Fibroblast of lung (primary cell): ENCODE results near the gene BRME1. TPM values are rescaled to one million over a fixed set of nuclear protein-coding genes. Genes with fewer than 3 reads are reported as not detected.

ENCODE experiments used
- DNase-seq, 2 donors: peaks; one replicate each; pipeline versions ENCODE4 v3.0.0 to v3.0.0-alpha.2; 2010; ENCODE audit warnings: low read depth in 2 of 2
- H2AFZ ChIP-seq: 2 replicates; pipeline ENCODE4 v1.5.1; 2012; ENCODE audit warnings: low read length, control low read depth, inconsistent platforms
- H3K27ac ChIP-seq: 2 replicates; pipeline ENCODE4 v1.5.1; 2011; ENCODE audit warnings: low read length, control low read depth; ENCODE audit not compliant: insufficient read depth
- H3K27me3 ChIP-seq: 2 replicates; pipeline ENCODE4 v1.5.1; 2011; ENCODE audit warnings: mild to moderate bottlenecking, low read length; ENCODE audit not compliant: control insufficient read depth, insufficient read depth
- H3K36me3 ChIP-seq: 2 replicates; pipeline ENCODE4 v1.5.1; 2011; ENCODE audit warnings: low read length; ENCODE audit not compliant: control insufficient read depth, insufficient read depth
- H3K4me1 ChIP-seq: 2 replicates; pipeline ENCODE4 v1.5.1; 2011; ENCODE audit warnings: low read length; ENCODE audit not compliant: control insufficient read depth, insufficient read depth; ENCODE audit errors: extremely low read depth
- H3K4me2 ChIP-seq: 2 replicates; pipeline ENCODE4 v1.5.1; 2011; ENCODE audit warnings: low read length, control low read depth; ENCODE audit not compliant: insufficient read depth; ENCODE audit errors: extremely low read depth
- H3K4me3 ChIP-seq, 4 experiments: fragments of 200-600 bp in 1 of 4; sonication (generic) in 1 of 4; replicated peaks in 1 of 4; 2 replicates each; pipeline ENCODE4 v1.5.1; 2011 to 2016; ENCODE audit warnings: low read length in 4 of 4, low read depth in 3 of 4, mild to moderate bottlenecking in 3 of 4, control low read depth in 2 of 4, inconsistent platforms in 1 of 4, mixed read lengths in 1 of 4; ENCODE audit not compliant: insufficient read depth in 1 of 4; ENCODE audit errors: control extremely low read depth in 1 of 4
- H3K79me2 ChIP-seq: 2 replicates; pipeline ENCODE4 v1.5.1; 2012; ENCODE audit warnings: mild to moderate bottlenecking, low read length, inconsistent platforms; ENCODE audit not compliant: control insufficient read depth, insufficient read depth
- H3K9ac ChIP-seq: 2 replicates; pipeline ENCODE4 v1.5.1; 2011; ENCODE audit warnings: mild to moderate bottlenecking, low read length, control low read depth; ENCODE audit not compliant: insufficient read depth
- H3K9me3 ChIP-seq: 2 replicates; pipeline ENCODE4 v1.5.1; 2012; ENCODE audit warnings: low read depth, low read length; ENCODE audit not compliant: control insufficient read depth, insufficient read depth
- H4K20me1 ChIP-seq: 2 replicates; pipeline ENCODE4 v1.5.1; 2011; ENCODE audit warnings: low read length; ENCODE audit not compliant: control insufficient read depth, insufficient read depth; ENCODE audit errors: extremely low read depth
- EZH2 ChIP-seq: IDR thresholded peaks from 2 replicates; pipeline ENCODE4 v1.5.1; 2012; ENCODE audit warnings: low read length, control low read depth, mild to moderate bottlenecking; ENCODE audit errors: missing control alignments
- polyA plus RNA-seq, 2 donors: library from polyadenylated mRNA; depleted of rRNA in 1 of 2; stranded (reverse) in 1 of 2; unstranded in 1 of 2; fragments of >200 nt; gene quantifications; 2 replicates each; pipeline ENCODE4 v1.2.1, GENCODE V29; 2011 to 2012; ENCODE audit warnings: missing spikeins in 1 of 2
- total RNA-seq: library from RNA; depleted of rRNA; stranded (reverse); fragments of >200 nt; gene quantifications from 2 replicates; pipeline ENCODE4 v1.2.1, GENCODE V29; 2014
- TF ChIP-seq, protein P1 (sequence below), 2 donors: IDR thresholded peaks in 1 of 2; conservative IDR thresholded peaks in 1 of 2; 1 replicate in 1 of 2; 2 replicates in 1 of 2; pipeline ENCODE4 v1.5.1; 2011 to 2012; ENCODE audit warnings: low read length in 2 of 2, control low read depth in 1 of 2, inconsistent platforms in 1 of 2, low read depth in 1 of 2, mild to moderate bottlenecking in 1 of 2

BRME1 gene
- total and polyA plus RNA-seq, 2 donors (not counting 1 experiment from before 2014, with no cell fraction given): 0.23 to 0.83 TPM

GRCh38 chr19:13842291-13843103, 63.4 kb downstream of the BRME1 start:
- H2AFZ ChIP-seq: peak overlapping the region; percentile 39

DNA sequence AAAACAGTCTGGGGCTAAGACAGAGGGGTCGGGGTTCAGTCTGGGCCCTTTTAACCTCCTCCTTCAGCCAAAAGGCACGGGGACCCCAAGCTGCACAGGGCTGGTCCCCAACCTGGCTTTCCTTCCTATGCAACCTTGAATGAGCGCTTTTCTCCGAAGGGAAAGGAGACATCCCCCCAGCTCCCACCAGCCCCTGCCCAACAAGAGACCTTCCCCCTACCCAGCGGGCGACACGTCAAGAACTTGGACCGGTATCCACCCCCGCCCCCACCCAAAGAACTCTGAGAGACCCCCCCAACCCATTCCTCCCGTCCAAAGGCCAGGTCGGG, 64.0 kb downstream of the BRME1 start:
- Histone ChIP-seq H3K4me1 (peaks cover 30% of the 10 kb centered on the region), H3K27me3 (no peaks in the 10 kb centered on the region), H3K79me2 (peaks cover 58% of the 10 kb centered on the region), H2AFZ (no peak overlapping the region), H3K4me3 (peak overlapping the region; percentile 76 to 97 (median 90)), H3K27ac (peak overlapping the region; percentile 100), H3K36me3 (peaks cover 8% of the 10 kb centered on the region), H4K20me1 (no peaks in the 10 kb centered on the region), H3K4me2 (peak overlapping the region; percentile 81), H3K9ac (peak overlapping the region; percentile 99), H3K9me3 (no peaks in the 10 kb centered on the region)
- TF ChIP-seq, protein P1, sequence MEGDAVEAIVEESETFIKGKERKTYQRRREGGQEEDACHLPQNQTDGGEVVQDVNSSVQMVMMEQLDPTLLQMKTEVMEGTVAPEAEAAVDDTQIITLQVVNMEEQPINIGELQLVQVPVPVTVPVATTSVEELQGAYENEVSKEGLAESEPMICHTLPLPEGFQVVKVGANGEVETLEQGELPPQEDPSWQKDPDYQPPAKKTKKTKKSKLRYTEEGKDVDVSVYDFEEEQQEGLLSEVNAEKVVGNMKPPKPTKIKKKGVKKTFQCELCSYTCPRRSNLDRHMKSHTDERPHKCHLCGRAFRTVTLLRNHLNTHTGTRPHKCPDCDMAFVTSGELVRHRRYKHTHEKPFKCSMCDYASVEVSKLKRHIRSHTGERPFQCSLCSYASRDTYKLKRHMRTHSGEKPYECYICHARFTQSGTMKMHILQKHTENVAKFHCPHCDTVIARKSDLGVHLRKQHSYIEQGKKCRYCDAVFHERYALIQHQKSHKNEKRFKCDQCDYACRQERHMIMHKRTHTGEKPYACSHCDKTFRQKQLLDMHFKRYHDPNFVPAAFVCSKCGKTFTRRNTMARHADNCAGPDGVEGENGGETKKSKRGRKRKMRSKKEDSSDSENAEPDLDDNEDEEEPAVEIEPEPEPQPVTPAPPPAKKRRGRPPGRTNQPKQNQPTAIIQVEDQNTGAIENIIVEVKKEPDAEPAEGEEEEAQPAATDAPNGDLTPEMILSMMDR (conservative IDR thresholded peaks at IDR 0.05 in 1 of 2, IDR thresholded peaks at IDR 0.05 in 1 of 2; ENCODE audit: low read depth in 1 of 2, low read length in 2 of 2): no peak
- TF ChIP-seq EZH2: no peak
- DNase-seq: no peak

More at GRCh38 chr19:13842291-13843103, 63.4 kb downstream of the BRME1 start:
- Histone ChIP-seq H3K27ac (peak overlapping the region; percentile 100), H3K4me3 (peak overlapping the region; percentile 76 to 97 (median 90)), H3K79me2 (peaks cover 52% of the 10 kb centered on the region), H3K4me1 (peaks cover 28% of the 10 kb centered on the region), H3K36me3 (peaks cover 7% of the 10 kb centered on the region), H3K9me3 (no peaks in the 10 kb centered on the region), H3K9ac (peak overlapping the region; percentile 99), H4K20me1 (no peaks in the 10 kb centered on the region), H3K4me2 (peak overlapping the region; percentile 99), H3K27me3 (no peaks in the 10 kb centered on the region)
- DNase-seq: peak; percentile 66 to 72
- no peak for TF ChIP-seq EZH2
- TF ChIP-seq, protein P1 (conservative IDR thresholded peaks at IDR 0.05 in 1 of 2, IDR thresholded peaks at IDR 0.05 in 1 of 2; ENCODE audit: low read depth in 1 of 2, low read length in 2 of 2): no peak

DNA sequence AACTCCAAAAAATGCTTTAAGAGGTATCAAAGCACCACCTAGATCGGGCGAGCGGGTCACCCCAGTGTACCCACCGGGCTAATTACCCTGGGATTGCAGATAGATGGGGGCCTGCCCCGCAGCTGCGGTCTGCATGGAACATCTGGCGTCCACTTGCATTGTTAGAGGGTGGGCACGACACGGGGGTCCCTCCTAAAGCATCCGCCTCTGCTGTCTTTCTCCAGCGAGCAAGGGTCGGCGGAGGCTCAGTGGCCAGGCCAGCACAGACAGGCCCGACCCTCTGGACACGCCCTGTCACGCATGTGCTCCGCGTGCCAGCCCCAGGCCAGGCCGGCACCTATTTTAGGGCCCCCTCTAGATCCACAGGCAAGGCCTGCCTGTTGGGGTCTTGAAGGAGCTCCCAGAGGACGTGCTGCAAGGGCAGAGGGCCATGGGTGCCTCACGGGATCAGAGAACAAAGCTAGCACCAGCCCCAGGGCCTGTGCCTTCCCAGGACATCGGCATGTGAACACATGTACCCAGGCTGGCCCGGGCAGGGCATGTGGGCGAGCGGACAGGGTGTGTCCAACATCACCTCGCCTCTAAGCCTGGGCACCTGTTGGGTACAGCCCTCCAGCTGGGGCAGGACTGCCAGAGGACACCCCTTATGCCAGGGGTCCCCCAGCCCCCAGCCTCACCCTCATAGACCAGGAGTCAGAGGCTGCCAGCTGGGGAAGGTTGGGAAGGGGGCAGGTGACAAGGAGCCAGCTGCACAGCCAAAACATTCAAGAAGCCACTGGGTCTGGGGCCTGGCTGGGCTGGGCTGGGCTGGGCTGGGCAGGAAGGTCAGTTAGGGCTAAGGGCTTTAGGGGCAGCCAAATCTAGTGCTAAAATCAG, 64.6 kb downstream of the BRME1 start:
- peak overlapping the region; percentile 100 for H3K27ac ChIP-seq
- H3K27me3 ChIP-seq: no peaks in the 10 kb centered on the region
- DNase-seq: peak in 1 of 2 donors; percentile 41
- no peaks in the 10 kb centered on the region for H3K9me3 ChIP-seq
- H4K20me1 ChIP-seq: no peaks in the 10 kb centered on the region
- H3K4me1 ChIP-seq: peaks cover 30% of the 10 kb centered on the region
- H3K4me2 ChIP-seq: peak overlapping the region; percentile 81
- H3K9ac ChIP-seq: peak overlapping the region; percentile 99
- TF ChIP-seq, protein P1 (conservative IDR thresholded peaks at IDR 0.05 in 1 of 2, IDR thresholded peaks at IDR 0.05 in 1 of 2; ENCODE audit: low read depth in 1 of 2, low read length in 2 of 2): no peak
- TF ChIP-seq EZH2: no peak
- no peak overlapping the region for H2AFZ ChIP-seq
- H3K79me2 ChIP-seq: peaks cover 64% of the 10 kb centered on the region
- peak overlapping the region; percentile 76 to 97 (median 90) for H3K4me3 ChIP-seq
- peaks cover 11% of the 10 kb centered on the region for H3K36me3 ChIP-seq
